Mesenchymal stem cell (in vitro differentiated cells and primary cell): ENCODE measurements around the gene COBL.

ENCODE experiments used
- DNase-seq: peaks from one replicate; pipeline ENCODE4 v3.0.0-alpha.2; 2013
- H2AFZ ChIP-seq: one replicate; pipeline ENCODE4 v1.6.1; 2013; ENCODE audit warnings: low read depth, mild to moderate bottlenecking, control low read depth, inconsistent platforms, low read length, moderate library complexity
- H2AK5ac ChIP-seq: 2 replicates; pipeline ENCODE4 v1.6.1; 2013; ENCODE audit warnings: low read length, moderate library complexity, mild to moderate bottlenecking, inconsistent platforms; ENCODE audit not compliant: severe bottlenecking
- H2BK120ac ChIP-seq: one replicate; pipeline ENCODE4 v1.6.1; 2013; ENCODE audit warnings: low read depth, mild to moderate bottlenecking, inconsistent platforms, low read length, moderate library complexity
- H2BK12ac ChIP-seq, 2 experiments: one replicate each; pipeline ENCODE4 v1.6.1; 2013; ENCODE audit warnings: inconsistent platforms in 2 of 2, low read length in 2 of 2, mild to moderate bottlenecking in 2 of 2, moderate library complexity in 2 of 2, control low read depth in 1 of 2
- H2BK15ac ChIP-seq: one replicate; pipeline ENCODE4 v1.6.1; 2013; ENCODE audit warnings: mild to moderate bottlenecking, low read depth, inconsistent platforms; ENCODE audit not compliant: poor library complexity, severe bottlenecking
- H2BK5ac ChIP-seq: 2 replicates; pipeline ENCODE4 v1.6.1; 2013; ENCODE audit warnings: low read depth, mild to moderate bottlenecking, low read length, control low read depth, inconsistent platforms; ENCODE audit not compliant: poor library complexity, severe bottlenecking
- H3K14ac ChIP-seq, 2 experiments: one replicate each; pipeline ENCODE4 v1.6.1; 2013; ENCODE audit warnings: inconsistent platforms in 2 of 2, low read length in 2 of 2, control low read depth in 1 of 2, mild to moderate bottlenecking in 1 of 2, moderate library complexity in 1 of 2
- H3K18ac ChIP-seq, 2 experiments: one replicate each; pipeline ENCODE4 v1.6.1; 2013; ENCODE audit warnings: inconsistent platforms in 2 of 2, low read length in 2 of 2, control low read depth in 1 of 2, low read depth in 1 of 2, mild to moderate bottlenecking in 1 of 2
- H3K23ac ChIP-seq, 2 experiments: one replicate each; pipeline ENCODE4 v1.6.1; 2013; ENCODE audit warnings: inconsistent platforms in 2 of 2, low read length in 2 of 2, mild to moderate bottlenecking in 2 of 2, moderate library complexity in 2 of 2, control low read depth in 1 of 2
- H3K27ac ChIP-seq: 2 replicates; pipeline ENCODE4 v1.5.1; 2013; ENCODE audit warnings: mild to moderate bottlenecking, moderate library complexity, low read length, control low read depth, inconsistent platforms; ENCODE audit not compliant: poor library complexity, severe bottlenecking
- H3K27me3 ChIP-seq, 2 experiments: 2 replicates each; pipeline versions ENCODE4 v1.6.1 to v1.7.0; 2013; ENCODE audit warnings: low read length in 2 of 2, mild to moderate bottlenecking in 2 of 2, moderate library complexity in 2 of 2, control low read depth in 1 of 2, inconsistent platforms in 1 of 2; ENCODE audit not compliant: control insufficient read depth in 1 of 2, insufficient read depth in 1 of 2
- H3K36me3 ChIP-seq, 2 experiments: 2 replicates each; pipeline versions ENCODE4 v1.6.1 to v1.7.0; 2013; ENCODE audit warnings: low read length in 2 of 2, control low read depth in 1 of 2, inconsistent platforms in 1 of 2, low read depth in 1 of 2, mild to moderate bottlenecking in 1 of 2; ENCODE audit not compliant: insufficient read depth in 2 of 2, control insufficient read depth in 1 of 2
- H3K4ac ChIP-seq, 2 experiments: one replicate each; pipeline ENCODE4 v1.6.1; 2013; ENCODE audit warnings: inconsistent platforms in 2 of 2, low read length in 2 of 2, mild to moderate bottlenecking in 2 of 2, moderate library complexity in 2 of 2, control low read depth in 1 of 2, low read depth in 1 of 2
- H3K4me1 ChIP-seq: 2 replicates; pipeline ENCODE4 v1.6.1; 2013; ENCODE audit warnings: low read depth, low read length, control low read depth; ENCODE audit not compliant: control insufficient read depth, insufficient read depth
- H3K4me2 ChIP-seq: 2 replicates; pipeline ENCODE4 v1.6.1; 2013; ENCODE audit warnings: low read length, mild to moderate bottlenecking, inconsistent platforms; ENCODE audit not compliant: poor library complexity, severe bottlenecking
- H3K4me3 ChIP-seq, 2 experiments: 2 replicates each; pipeline versions ENCODE4 v1.5.1 to v1.7.0; 2013; ENCODE audit warnings: low read length in 2 of 2, mild to moderate bottlenecking in 2 of 2, control low read depth in 1 of 2, low read depth in 1 of 2; ENCODE audit not compliant: insufficient read depth in 1 of 2
- H3K79me1 ChIP-seq: replicated peaks from 2 replicates; pipeline ENCODE4 v1.6.1; 2013; ENCODE audit warnings: mild to moderate bottlenecking, control low read depth, low read length, inconsistent platforms; ENCODE audit not compliant: poor library complexity, severe bottlenecking
- H3K9ac ChIP-seq: 2 replicates; pipeline ENCODE4 v1.7.0; 2013; ENCODE audit warnings: mild to moderate bottlenecking, low read length, moderate library complexity
- H3K9me3 ChIP-seq: 2 replicates; pipeline ENCODE4 v1.7.0; 2013; ENCODE audit warnings: mild to moderate bottlenecking, low read length; ENCODE audit not compliant: control insufficient read depth
- H4K8ac ChIP-seq: one replicate; pipeline ENCODE4 v1.6.1; 2013; ENCODE audit warnings: inconsistent platforms, mild to moderate bottlenecking, low read length, moderate library complexity
- H4K91ac ChIP-seq: one replicate; pipeline ENCODE4 v1.6.1; 2013; ENCODE audit warnings: mild to moderate bottlenecking, low read length, inconsistent platforms
- WGBS: methylation state at CpG from one replicate; pipeline ENCODE4 v1.1.7; 2013; ENCODE audit warnings: mixed read lengths; 5-methylcytosine and 5-hydroxymethylcytosine counted together

Gene COBL

DNA sequence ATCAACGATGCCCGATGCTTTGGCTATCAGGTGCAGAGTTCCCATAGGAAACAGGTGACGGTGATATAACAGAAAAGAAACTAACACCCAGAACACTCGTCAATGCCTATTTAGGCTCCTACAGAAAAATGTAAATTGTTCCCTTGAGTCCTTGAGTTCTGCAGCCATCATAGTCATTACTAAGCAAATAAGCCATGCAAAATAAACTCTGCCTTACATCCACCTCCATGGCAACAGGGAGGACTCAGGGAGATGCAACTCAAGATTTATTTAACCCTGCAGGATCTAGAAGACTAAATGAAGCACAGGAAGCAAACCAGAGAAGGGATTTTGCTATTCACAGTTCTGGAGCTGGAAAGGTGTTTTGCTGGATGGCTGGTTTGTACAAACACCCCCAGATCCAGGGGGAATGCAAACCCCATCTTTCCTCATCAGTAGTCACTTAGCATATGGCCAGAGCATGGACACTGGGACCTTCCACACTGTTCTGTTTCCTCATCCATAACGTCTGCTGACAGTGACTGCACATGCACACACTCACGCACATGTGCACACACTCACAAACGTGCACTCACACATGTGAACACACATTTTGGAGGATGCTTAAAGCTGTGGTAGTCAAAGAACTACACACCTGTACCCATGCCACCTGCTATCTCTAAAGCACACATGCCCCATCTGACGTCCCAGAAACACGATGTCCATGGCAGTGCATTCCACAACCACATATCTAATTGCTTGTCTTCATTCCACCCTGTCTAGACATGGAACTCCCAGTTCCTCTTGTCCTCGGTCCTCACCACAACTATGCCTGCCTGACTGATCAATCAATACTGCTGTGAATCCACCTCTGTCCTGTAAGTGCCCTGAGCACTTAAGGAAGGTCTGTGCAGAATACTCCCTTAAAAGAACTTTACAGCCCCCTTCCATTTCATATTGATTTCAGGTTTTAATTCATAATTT lies 178.2 kb downstream of the COBL start:
- peaks cover 1% of the 10 kb centered on the region for H3K4me1 ChIP-seq
- H4K91ac ChIP-seq = no peak overlapping the region
- no peak overlapping the region for H3K9ac ChIP-seq
- no peak overlapping the region for H3K14ac ChIP-seq
- no peak overlapping the region for H3K27ac ChIP-seq
- no peak overlapping the region for H4K8ac ChIP-seq
- DNase-seq = no peak
- no peaks in the 10 kb centered on the region for H3K9me3 ChIP-seq
- H3K4me2 ChIP-seq = no peak overlapping the region
- H2AK5ac ChIP-seq = no peak overlapping the region
- WGBS = 83% methylated on average over 10 of the region's 10 CpGs
- H3K79me1 ChIP-seq = no peaks in the 10 kb centered on the region
- no peak overlapping the region for H2BK120ac ChIP-seq
- H3K27me3 ChIP-seq = peaks cover 4 to 10% of the 10 kb centered on the region in 2 experiments
- H2BK12ac ChIP-seq = no peak overlapping the region
- no peak overlapping the region for H2AFZ ChIP-seq
- no peak overlapping the region for H2BK5ac ChIP-seq
- no peak overlapping the region for H3K18ac ChIP-seq
- no peak overlapping the region for H3K23ac ChIP-seq
- no peak overlapping the region for H3K4me3 ChIP-seq
- H3K36me3 ChIP-seq = no peaks in the 10 kb centered on the region
- H3K4ac ChIP-seq = no peak overlapping the region
- H2BK15ac ChIP-seq = no peak overlapping the region

DNA sequence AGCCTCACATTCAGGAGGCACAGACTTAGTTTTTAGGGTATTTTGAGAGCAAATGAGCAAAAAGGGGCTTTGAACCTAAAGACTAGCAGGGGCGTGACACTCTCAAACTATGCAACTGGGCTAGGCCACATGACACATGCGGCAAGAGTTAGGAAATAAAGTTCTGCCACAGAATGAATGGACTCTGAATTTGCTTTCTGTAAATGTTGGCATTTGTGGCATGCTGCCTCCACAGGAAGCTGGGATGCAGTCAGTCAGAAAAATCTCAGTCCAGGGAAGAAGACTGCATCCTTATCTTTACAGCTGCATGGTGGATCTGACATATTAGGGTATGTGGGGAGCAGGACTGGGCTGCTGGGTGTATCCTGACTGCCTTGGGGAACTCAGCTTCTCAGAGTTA lies 181.0 kb downstream of the COBL start:
- Histone ChIP-seq H3K9ac (no peak overlapping the region), H4K91ac (no peak overlapping the region), H3K9me3 (no peaks in the 10 kb centered on the region), H3K79me1 (no peaks in the 10 kb centered on the region), H3K4me3 (no peak overlapping the region), H3K27me3 (no peaks in the 10 kb centered on the region), H3K27ac (no peak overlapping the region), H4K8ac (no peak overlapping the region), H2AFZ (no peak overlapping the region), H3K14ac (no peak overlapping the region), H3K4me2 (no peak overlapping the region), H2BK12ac (no peak overlapping the region), H3K4me1 (peaks cover 1% of the 10 kb centered on the region), H2BK5ac (no peak overlapping the region), H3K36me3 (no peaks in the 10 kb centered on the region), H3K23ac (no peak overlapping the region), H3K18ac (no peak overlapping the region), H3K4ac (no peak overlapping the region), H2BK15ac (no peak overlapping the region), H2BK120ac (no peak overlapping the region), H2AK5ac (no peak overlapping the region)
- WGBS = 95% methylated on average over 2 of the region's 2 CpGs
- DNase-seq = no peak

DNA sequence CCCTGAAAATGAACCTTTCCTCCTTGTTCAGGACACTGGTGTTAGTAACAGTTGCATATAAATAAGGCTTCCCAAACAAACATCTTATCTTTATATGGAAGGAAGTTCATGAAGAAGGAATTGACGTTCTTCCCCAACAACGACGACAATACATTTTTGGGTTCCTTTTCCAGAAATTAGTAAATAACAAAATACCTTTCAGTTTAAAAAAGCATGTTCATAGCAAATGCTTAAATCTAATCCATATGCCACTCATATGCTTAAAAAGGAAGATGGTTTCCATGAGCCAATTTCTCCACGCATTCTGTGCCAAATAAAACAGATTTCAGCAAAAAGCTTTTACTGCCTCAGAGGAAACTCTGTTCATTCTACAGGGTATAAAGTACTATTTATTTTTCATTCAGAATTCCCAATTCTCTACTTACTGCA lies 182.6 kb downstream of the COBL start:
- no peak overlapping the region for H2BK15ac ChIP-seq
- DNase-seq = no peak
- H3K4me3 ChIP-seq = no peak overlapping the region
- WGBS = 97% methylated on average over 4 of the region's 4 CpGs
- H3K23ac ChIP-seq = no peak overlapping the region
- H2AFZ ChIP-seq = no peak overlapping the region
- no peaks in the 10 kb centered on the region for H3K9me3 ChIP-seq
- H3K4me2 ChIP-seq = no peak overlapping the region
- H3K18ac ChIP-seq = no peak overlapping the region
- no peak overlapping the region for H3K14ac ChIP-seq
- no peak overlapping the region for H2AK5ac ChIP-seq
- H2BK5ac ChIP-seq = no peak overlapping the region
- H3K9ac ChIP-seq = peak overlapping the region; percentile 48
- H3K27me3 ChIP-seq = no peaks in the 10 kb centered on the region
- no peaks in the 10 kb centered on the region for H3K79me1 ChIP-seq
- H3K4me1 ChIP-seq = no peaks in the 10 kb centered on the region
- H3K4ac ChIP-seq = no peak overlapping the region
- H2BK12ac ChIP-seq = no peak overlapping the region
- no peak overlapping the region for H3K27ac ChIP-seq
- H3K36me3 ChIP-seq = no peaks in the 10 kb centered on the region
- H4K91ac ChIP-seq = no peak overlapping the region
- no peak overlapping the region for H2BK120ac ChIP-seq
- H4K8ac ChIP-seq = no peak overlapping the region

DNA sequence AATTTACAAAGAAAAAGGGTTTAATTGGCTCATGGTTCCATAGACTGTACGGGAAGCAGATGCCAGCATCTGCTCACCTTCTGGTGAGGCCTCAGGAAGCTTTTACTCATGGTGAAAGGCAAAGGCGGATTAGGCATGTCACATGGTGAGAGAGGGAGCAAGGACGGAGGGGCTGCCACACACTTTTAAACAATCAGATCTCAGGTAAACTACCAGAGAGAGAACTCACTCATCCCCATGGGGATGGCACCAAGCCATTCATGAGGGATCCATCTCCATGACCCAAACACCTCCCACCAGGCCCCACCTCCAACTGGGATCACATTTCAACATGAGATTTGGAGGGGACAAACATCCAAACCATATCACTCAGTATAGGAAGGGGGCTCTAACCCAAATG lies 183.9 kb downstream of the COBL start:
- Histone ChIP-seq H2BK15ac (no peak overlapping the region), H2BK120ac (no peak overlapping the region), H4K8ac (no peak overlapping the region), H3K9me3 (no peaks in the 10 kb centered on the region), H3K9ac (no peak overlapping the region), H3K23ac (no peak overlapping the region), H2AK5ac (no peak overlapping the region), H3K27me3 (no peaks in the 10 kb centered on the region), H2AFZ (no peak overlapping the region), H3K18ac (no peak overlapping the region), H3K4me3 (no peak overlapping the region), H2BK5ac (no peak overlapping the region), H2BK12ac (no peak overlapping the region), H3K36me3 (no peaks in the 10 kb centered on the region), H3K4ac (no peak overlapping the region), H3K27ac (no peak overlapping the region), H3K79me1 (no peaks in the 10 kb centered on the region), H3K4me1 (no peaks in the 10 kb centered on the region), H3K4me2 (no peak overlapping the region), H3K14ac (no peak overlapping the region), H4K91ac (no peak overlapping the region)
- WGBS = 93% methylated on average over 3 of the region's 3 CpGs
- no peak for DNase-seq
